Thymus (tissue), 11 donors: ENCODE data around the gene DDX10. TPM values are rescaled to one million over a fixed set of nuclear protein-coding genes. Genes with fewer than 3 reads are reported as not detected.

Experiments
- DNase-seq, 9 donors: peaks; one replicate each; pipeline ENCODE4 v3.0.0-alpha.2; 2013; ENCODE audit warnings: low spot score in 9 of 9, low read depth in 6 of 9, missing footprints in 1 of 9
- H3K27ac ChIP-seq, 2 donors: one replicate each; pipeline ENCODE4 v1.5.1; 2013; ENCODE audit warnings: control low read depth in 1 of 2, low read depth in 1 of 2, low read length in 1 of 2, mild to moderate bottlenecking in 1 of 2, moderate library complexity in 1 of 2
- H3K27me3 ChIP-seq, 2 donors: one replicate each; pipeline ENCODE4 v1.5.1; 2013; ENCODE audit warnings: low read length in 1 of 2; ENCODE audit not compliant: control insufficient read depth in 2 of 2, insufficient read depth in 1 of 2
- H3K36me3 ChIP-seq, 2 donors: one replicate each; pipeline ENCODE4 v1.5.1; 2013; ENCODE audit warnings: low read length in 1 of 2, mild to moderate bottlenecking in 1 of 2, moderate library complexity in 1 of 2; ENCODE audit not compliant: control insufficient read depth in 2 of 2, insufficient read depth in 2 of 2
- H3K4me1 ChIP-seq, 2 donors: one replicate each; pipeline ENCODE4 v1.5.1; 2013; ENCODE audit warnings: low read length in 2 of 2; ENCODE audit not compliant: control insufficient read depth in 2 of 2, insufficient read depth in 2 of 2
- H3K4me3 ChIP-seq, 2 donors: one replicate each; pipeline ENCODE4 v1.5.1; 2013; ENCODE audit warnings: low read length in 2 of 2, control low read depth in 1 of 2, mild to moderate bottlenecking in 1 of 2
- H3K9me3 ChIP-seq, 2 donors: one replicate each; pipeline ENCODE4 v1.5.1; 2013; ENCODE audit warnings: low read length in 1 of 2, mild to moderate bottlenecking in 1 of 2; ENCODE audit not compliant: control insufficient read depth in 2 of 2, insufficient read depth in 1 of 2
- WGBS: extraction: QIAGEN DNeasy Blood & Tissue Kit; methylation state at CpG from one replicate; pipeline ENCODE4 v1.1.7; 2013; 5-methylcytosine and 5-hydroxymethylcytosine counted together
- polyA plus RNA-seq: library from polyadenylated mRNA; stranded (reverse); fragments of 200-250 nt; gene quantifications from one replicate; pipeline ENCODE4 v1.2.3, GENCODE V29; 2013
- total RNA-seq: library from RNA; stranded (reverse); fragments of 120-200 nt; gene quantifications from one replicate; pipeline ENCODE4 v1.2.4, GENCODE V29; 2013
- donor health status: healthy.

Gene DDX10
- total and polyA plus RNA-seq, 2 donors, result 20.1 to 32.3 TPM

DNA sequence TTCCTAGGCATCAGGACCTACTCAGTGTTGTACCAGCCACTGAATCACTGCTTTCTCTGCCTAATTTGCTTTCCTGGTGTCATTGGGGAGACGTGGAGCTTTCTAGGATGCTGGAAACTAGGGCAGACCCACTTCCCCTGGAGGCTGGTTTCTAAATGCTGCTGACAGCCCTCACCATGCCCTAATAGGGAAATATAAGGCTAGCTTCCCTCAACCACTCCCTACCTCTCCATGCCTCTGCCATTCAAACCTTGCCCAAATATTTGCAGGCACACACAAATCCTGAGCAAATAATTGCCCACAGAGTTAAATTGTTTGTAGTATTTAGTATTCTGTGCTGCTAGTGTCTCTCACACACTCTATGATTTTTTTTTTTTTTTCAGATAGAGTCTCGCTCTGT lies 310.2 kb downstream of the DDX10 start:
- WGBS, result 93% methylated on average over 2 of the region's 2 CpGs
- Histone ChIP-seq H3K4me1 (no peaks in the 10 kb centered on the region), H3K9me3 (no peaks in the 10 kb centered on the region), H3K27me3 (no peaks in the 10 kb centered on the region), H3K4me3 (no peak overlapping the region), H3K27ac (no peak overlapping the region), H3K36me3 (no peaks in the 10 kb centered on the region)
- no peak for DNase-seq

DNA sequence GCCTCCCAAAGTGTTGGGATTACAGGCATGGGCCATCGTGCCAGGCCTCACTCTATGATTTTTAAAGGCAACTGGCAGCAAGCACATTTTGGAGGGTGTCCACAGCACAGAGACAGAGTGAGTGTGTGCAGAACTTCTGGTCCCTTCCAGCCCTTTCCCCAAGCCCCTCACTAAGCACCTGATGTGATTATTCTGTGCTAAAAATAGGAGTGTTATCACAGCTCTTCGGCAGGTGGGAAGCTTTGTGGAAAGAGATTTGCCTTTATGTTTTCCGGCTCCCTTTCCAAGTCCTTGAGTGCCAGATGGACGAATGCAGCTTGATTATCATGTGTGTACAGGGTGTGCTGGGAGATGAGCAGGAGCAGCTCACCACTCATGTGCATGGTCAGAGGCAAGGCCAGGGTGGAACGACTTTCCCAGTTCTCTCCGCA lies 310.8 kb downstream of the DDX10 start:
- WGBS, result 94% methylated on average over 6 of the region's 6 CpGs
- DNase-seq, result no peak
- Histone ChIP-seq H3K4me3 (no peak overlapping the region), H3K27me3 (no peaks in the 10 kb centered on the region), H3K36me3 (no peaks in the 10 kb centered on the region), H3K9me3 (no peaks in the 10 kb centered on the region), H3K27ac (no peak overlapping the region), H3K4me1 (no peaks in the 10 kb centered on the region)

DNA sequence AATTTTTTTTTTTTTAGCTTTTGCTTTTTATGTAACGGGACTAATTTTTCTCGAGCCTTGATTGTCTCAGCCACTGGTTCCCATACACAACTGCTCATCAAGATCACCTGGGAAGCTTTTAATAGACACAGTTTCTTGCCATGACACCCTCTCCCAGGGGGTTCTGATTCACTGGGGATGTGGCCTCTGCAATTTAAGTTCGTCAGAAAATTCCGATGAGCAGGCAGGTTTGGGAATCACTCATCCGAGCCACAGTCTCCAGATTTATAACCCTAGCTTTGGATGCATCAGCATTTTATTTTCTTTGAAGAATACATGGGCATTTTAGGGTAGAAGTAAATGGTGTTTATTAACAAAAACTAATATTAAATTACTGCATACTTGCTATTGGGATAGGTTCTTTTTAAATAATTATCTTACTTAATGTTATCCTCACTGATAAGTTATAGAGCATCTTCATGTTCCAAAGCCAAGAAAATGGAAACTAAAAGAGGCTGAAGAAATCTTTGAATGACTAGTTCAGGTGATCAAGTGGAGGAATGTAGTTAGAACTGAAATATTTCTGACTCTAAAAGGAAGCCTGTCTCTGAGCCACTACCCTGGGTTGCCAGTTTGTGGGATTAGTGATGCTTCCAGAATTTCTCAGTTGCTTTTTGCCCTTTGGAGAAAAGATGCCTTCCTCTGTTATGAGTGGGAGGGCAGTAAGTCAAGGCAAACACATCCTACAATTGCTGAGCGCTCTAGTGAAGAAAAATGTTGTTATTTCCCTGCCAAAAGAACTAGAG lies 319.0 kb downstream of the DDX10 start:
- no peaks in the 10 kb centered on the region for H3K9me3 ChIP-seq
- no peaks in the 10 kb centered on the region for H3K4me1 ChIP-seq
- no peak for DNase-seq
- 88% methylated on average over 6 of the region's 6 CpGs for WGBS
- H3K27me3 ChIP-seq, result no peaks in the 10 kb centered on the region
- no peak overlapping the region for H3K27ac ChIP-seq
- H3K36me3 ChIP-seq, result no peaks in the 10 kb centered on the region
- H3K4me3 ChIP-seq, result no peak overlapping the region

DNA sequence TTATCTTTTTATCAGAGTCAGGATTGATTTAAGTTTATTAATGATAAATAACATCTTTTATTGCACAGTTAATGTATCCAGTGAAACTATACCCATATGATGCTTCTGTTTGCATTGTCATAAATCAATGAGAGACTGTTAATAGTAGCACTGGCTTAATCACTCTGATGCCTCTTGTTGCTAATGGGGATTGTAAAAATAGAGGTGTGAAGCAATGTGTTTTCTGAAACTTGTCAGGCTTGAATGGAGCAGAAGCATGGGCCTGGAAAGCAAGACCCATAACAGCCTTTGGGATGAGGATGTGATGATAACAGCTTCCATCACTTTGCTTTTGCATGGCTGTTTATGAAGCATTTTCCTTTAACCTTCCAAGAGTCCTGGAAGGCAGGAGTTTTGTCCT lies 319.7 kb downstream of the DDX10 start:
- H3K36me3 ChIP-seq, result no peaks in the 10 kb centered on the region
- H3K27ac ChIP-seq, result no peak overlapping the region
- H3K4me3 ChIP-seq, result no peak overlapping the region
- H3K9me3 ChIP-seq, result no peaks in the 10 kb centered on the region
- H3K27me3 ChIP-seq, result no peaks in the 10 kb centered on the region
- no peak for DNase-seq
- H3K4me1 ChIP-seq, result no peaks in the 10 kb centered on the region

DNA sequence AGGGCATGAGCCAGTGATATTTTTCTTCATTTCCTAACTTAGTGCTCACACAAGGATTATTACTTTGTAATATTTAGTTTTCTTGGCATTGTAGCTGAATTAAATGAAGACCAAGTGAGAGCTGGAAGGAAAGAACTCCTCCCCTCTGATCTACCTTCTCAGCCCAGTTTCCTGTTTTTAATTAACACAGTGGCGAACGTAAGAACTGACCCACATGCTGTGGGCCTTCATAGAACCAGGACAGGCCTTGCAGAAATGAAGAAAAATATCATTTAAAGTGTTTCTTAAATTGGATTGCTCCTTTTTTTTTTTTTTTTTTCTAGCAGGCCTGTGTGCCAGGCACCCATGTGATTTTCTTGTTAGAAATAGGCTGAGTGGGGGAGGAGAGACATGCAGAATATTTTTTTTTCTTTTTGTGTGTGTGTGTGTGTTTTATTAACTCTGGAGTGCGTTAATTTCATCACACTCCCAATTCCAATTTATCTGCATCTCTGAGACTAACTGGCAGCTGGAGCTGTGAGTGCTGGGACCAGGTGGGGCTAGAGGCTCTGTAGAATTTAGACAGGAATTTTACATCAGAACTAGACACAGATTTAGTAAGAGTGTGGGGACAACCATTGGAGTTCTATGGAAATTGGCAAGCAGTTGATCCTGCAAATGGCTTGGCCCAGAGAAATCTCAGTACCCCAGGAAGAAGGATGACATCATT lies 320.5 kb downstream of the DDX10 start:
- H3K36me3 ChIP-seq, result no peaks in the 10 kb centered on the region
- no peaks in the 10 kb centered on the region for H3K4me1 ChIP-seq
- 88% methylated on average over 3 of the region's 3 CpGs for WGBS
- no peak for DNase-seq
- no peaks in the 10 kb centered on the region for H3K9me3 ChIP-seq
- H3K27ac ChIP-seq, result no peak overlapping the region
- no peaks in the 10 kb centered on the region for H3K27me3 ChIP-seq
- H3K4me3 ChIP-seq, result no peak overlapping the region

DNA sequence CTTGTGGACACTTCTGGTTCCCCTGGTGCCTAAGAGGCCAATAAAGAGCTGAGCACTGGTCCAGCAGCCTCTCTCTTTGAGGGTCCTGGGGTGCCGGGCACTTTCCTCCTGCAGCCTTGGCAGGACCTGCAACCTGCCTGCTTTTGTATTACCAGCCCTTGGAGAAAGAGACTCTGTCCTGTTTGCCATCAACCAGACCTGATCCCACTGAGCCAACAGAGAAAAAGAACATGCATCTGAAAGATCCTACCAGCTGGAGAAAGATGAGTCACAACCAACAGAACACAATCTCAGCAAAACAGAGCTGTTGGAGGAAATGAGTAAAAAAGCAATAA lies 321.0 kb downstream of the DDX10 start:
- no peaks in the 10 kb centered on the region for H3K36me3 ChIP-seq
- no peak overlapping the region for H3K4me3 ChIP-seq
- no peaks in the 10 kb centered on the region for H3K4me1 ChIP-seq
- WGBS, result 100% methylated on average over 1 of the region's 1 CpG
- H3K27me3 ChIP-seq, result no peaks in the 10 kb centered on the region
- H3K27ac ChIP-seq, result no peak overlapping the region
- no peak for DNase-seq
- H3K9me3 ChIP-seq, result no peaks in the 10 kb centered on the region

Other genes starting within 250 kb of the DDX10 start
- gene C11orf65, start 197.5 kb upstream of the DDX10 start, total RNA-seq, result 1.8 TPM
- gene C11orf65, start 197.5 kb upstream of the DDX10 start, polyA plus RNA-seq, result 1.4 TPM
- 17.0 TPM for gene POGLUT3, start 166.7 kb upstream of the DDX10 start, total RNA-seq
- gene POGLUT3, start 166.7 kb upstream of the DDX10 start, polyA plus RNA-seq, result 9.0 TPM
- gene EXPH5, start 71.3 kb upstream of the DDX10 start, total RNA-seq, result 1.8 TPM
- 1.8 TPM for gene EXPH5, start 71.3 kb upstream of the DDX10 start, polyA plus RNA-seq